A673 (cell line): ENCODE data around the gene MICALL1. TPM values are rescaled to one million over a fixed set of nuclear protein-coding genes. Genes with fewer than 3 reads are reported as not detected.

Experiments
- BruUV-seq: library from RNA; stranded (reverse); fragments of 400-500 nt; replicated peaks from 2 replicates; lab custom pipeline; 2021; lab: Mats Ljungman, UMichigan
- CTCF ChIA-PET: fragments of 300-600 bp; sonication (Branson Sonifier 250); formaldehyde crosslinking; loops from one replicate; lab custom pipeline; 2022; ENCODE audit warnings: antibody characterized with exemption; lab: Charles Lee
- POLR2A ChIA-PET: fragments of 300-600 bp; sonication (Branson Sonifier 250); formaldehyde crosslinking; loops from one replicate; lab custom pipeline; 2022; ENCODE audit warnings: antibody characterized with exemption; ENCODE audit not compliant: low non-redundant PET; lab: Charles Lee
- DNase-seq: peaks from one replicate; pipeline ENCODE4 v3.0.0-alpha.2; 2015; ENCODE audit warnings: low spot score
- H3K27ac ChIP-seq: fragments of 200-600 bp; sonication (generic); 2 replicates; pipeline ENCODE4 v1.5.1; 2016; ENCODE audit warnings: mixed run types, low read depth, mild to moderate bottlenecking, mixed read lengths, antibody characterized with exemption, low read length; ENCODE audit not compliant: poor library complexity, severe bottlenecking
- H3K27me3 ChIP-seq: fragments of 200-600 bp; sonication (generic); replicated peaks from 2 replicates; pipeline ENCODE4 v1.6.1; 2017; ENCODE audit warnings: mixed run types, low read depth, mild to moderate bottlenecking, mixed read lengths, antibody characterized with exemption, low read length; ENCODE audit not compliant: insufficient read depth, poor library complexity
- H3K36me3 ChIP-seq: fragments of 200-600 bp; sonication (generic); 2 replicates; pipeline ENCODE4 v1.6.1; 2016; ENCODE audit warnings: mixed run types, mild to moderate bottlenecking, mixed read lengths, antibody characterized with exemption, low read length; ENCODE audit not compliant: insufficient read depth, poor library complexity, severe bottlenecking
- H3K4me1 ChIP-seq: fragments of 200-600 bp; sonication (generic); 2 replicates; pipeline ENCODE4 v1.6.1; 2017; ENCODE audit warnings: mixed run types, mild to moderate bottlenecking, mixed read lengths, antibody characterized with exemption, low read length; ENCODE audit not compliant: insufficient read depth, poor library complexity, severe bottlenecking
- H3K4me3 ChIP-seq: fragments of 200-600 bp; sonication (generic); 2 replicates; pipeline ENCODE4 v1.5.1; 2016; ENCODE audit warnings: low read depth, mixed run types, mild to moderate bottlenecking, mixed read lengths, low read length; ENCODE audit not compliant: poor library complexity, severe bottlenecking
- H3K9me3 ChIP-seq: fragments of 200-600 bp; sonication (generic); 2 replicates; pipeline ENCODE4 v1.6.1; 2016; ENCODE audit warnings: mixed run types, low read depth, mild to moderate bottlenecking, mixed read lengths, antibody characterized with exemption, low read length; ENCODE audit not compliant: poor library complexity, severe bottlenecking
- EZH2 ChIP-seq: fragments of 200-600 bp; sonication (generic); IDR thresholded peaks from 2 replicates; pipeline ENCODE4 v1.6.1; 2017; ENCODE audit warnings: borderline replicate concordance, low read depth, mild to moderate bottlenecking, mixed read lengths, antibody characterized with exemption, low read length; ENCODE audit not compliant: poor library complexity, severe bottlenecking
- intact Hi-C: fragments of 100-400 bp; cut with micrococcal nuclease; formaldehyde crosslinking; loops from one replicate; pipeline ENCODE4 v1.10.0; 2022; ENCODE audit not compliant: unreplicated experiment
- total RNA-seq: library from RNA; stranded (reverse); gene quantifications from 2 replicates; pipeline ENCODE4 v1.2.3, GENCODE V29; 2021
- TF ChIP-seq, protein P1 (sequence below): fragments of 300-800, 200-600 bp; sonication (generic); conservative IDR thresholded peaks from 2 replicates; pipeline ENCODE4 v1.5.1; 2017; ENCODE audit warnings: low read depth, mild to moderate bottlenecking, antibody characterized with exemption, low read length, moderate library complexity, mixed read lengths

MICALL1 gene
- total RNA-seq, 1 experiment from 2014 or later, result 33.0 TPM

DNA sequence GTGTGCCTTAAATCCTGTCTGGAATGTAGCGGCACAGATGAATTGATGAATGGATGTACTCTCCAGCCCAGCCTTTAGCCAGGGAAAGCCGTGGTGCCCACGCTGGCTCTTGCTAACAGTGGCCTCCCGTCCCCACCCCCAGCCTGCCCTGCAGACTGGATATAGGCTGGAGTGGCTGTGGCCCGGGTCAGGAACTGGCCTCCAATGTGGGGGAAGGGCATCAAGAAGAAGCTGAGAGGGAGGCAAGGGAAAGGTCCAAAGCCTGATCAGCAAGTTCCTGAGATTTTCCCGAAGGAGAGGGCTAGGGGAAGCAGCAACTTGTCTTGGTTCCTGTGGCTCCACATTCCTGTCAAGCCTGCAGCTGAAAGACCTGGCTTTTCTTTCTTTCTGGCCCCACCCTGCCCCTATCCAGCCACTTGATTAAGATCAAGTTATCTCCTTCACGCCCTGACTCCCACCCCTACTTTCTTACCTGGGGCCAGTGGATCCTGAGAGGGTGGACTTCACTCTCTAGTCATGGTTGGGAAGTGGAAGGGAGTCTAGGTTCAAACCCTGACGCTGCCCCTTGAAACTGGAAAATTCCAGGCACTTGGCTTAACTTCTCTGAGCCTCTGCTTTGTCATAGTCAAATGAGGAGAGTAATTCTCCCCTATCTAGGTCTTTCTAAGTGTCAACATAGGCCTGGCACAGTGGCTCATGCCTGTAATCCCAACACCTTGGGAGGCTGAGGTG, 11.0 kb upstream of the MICALL1 start:
- Histone ChIP-seq H3K27ac (peak overlapping the region; percentile 42), H3K36me3 (peaks cover 3% of the 10 kb centered on the region), H3K4me3 (no peak overlapping the region), H3K27me3 (no peaks in the 10 kb centered on the region), H3K9me3 (no peaks in the 10 kb centered on the region), H3K4me1 (no peaks in the 10 kb centered on the region)
- intact Hi-C loops, result no loop called here
- no TSS peak for BruUV-seq
- POLR2A ChIA-PET, result no interaction called here
- no peak for DNase-seq
- CTCF ChIA-PET, result no interaction called here
- TF ChIP-seq, protein P1, sequence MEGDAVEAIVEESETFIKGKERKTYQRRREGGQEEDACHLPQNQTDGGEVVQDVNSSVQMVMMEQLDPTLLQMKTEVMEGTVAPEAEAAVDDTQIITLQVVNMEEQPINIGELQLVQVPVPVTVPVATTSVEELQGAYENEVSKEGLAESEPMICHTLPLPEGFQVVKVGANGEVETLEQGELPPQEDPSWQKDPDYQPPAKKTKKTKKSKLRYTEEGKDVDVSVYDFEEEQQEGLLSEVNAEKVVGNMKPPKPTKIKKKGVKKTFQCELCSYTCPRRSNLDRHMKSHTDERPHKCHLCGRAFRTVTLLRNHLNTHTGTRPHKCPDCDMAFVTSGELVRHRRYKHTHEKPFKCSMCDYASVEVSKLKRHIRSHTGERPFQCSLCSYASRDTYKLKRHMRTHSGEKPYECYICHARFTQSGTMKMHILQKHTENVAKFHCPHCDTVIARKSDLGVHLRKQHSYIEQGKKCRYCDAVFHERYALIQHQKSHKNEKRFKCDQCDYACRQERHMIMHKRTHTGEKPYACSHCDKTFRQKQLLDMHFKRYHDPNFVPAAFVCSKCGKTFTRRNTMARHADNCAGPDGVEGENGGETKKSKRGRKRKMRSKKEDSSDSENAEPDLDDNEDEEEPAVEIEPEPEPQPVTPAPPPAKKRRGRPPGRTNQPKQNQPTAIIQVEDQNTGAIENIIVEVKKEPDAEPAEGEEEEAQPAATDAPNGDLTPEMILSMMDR, result no peak
- TF ChIP-seq EZH2, result no peak

DNA sequence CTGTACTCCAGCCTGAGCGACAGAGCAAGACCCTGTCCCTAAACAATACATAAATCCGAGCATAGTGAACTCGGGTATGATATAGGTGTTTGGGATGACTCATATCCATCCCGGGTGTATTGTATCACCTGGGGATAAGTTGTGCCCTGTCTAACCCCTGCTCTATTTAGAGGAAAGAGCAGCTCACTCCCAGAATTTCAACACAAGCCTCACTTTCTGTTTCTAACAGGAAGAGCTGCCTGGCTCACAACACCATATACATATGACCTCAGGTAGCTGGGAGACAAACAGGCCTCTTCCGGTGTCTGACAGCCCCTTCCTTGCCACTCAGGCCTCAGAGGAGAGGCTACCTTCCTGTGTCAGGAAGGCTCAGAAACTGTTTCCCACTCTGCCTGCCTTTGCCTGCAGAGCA, 9.9 kb upstream of the MICALL1 start:
- intact Hi-C loops, result no loop called here

DNA sequence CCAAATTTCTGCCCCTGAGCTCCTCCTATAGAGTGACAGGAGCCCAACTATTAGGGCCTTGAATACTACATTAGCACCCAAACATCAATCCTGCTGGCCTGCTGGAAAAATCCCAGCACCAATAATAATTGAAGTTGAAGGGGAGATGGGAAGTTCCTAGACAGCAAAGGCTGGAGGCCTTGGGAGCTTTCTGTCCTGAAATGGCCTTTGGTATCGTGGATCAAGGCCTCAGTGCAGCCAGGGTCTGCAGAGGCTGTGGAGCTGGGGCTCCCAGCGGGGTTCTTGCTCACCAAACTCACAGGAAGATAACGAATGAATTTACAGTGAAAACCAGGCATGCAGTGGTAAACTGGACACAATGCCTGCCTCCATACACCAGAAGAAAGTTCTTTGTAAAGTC, 9.2 kb upstream of the MICALL1 start:
- ChIA-PET POLR2A (no interaction called here), CTCF (interaction anchor here (1.1 kb wide), 1 partner anchor 199 kb away, joined by 3 read pairs; no protein-coding TSS in a partner anchor)
- H3K4me3 ChIP-seq, result no peak overlapping the region
- no TSS peak for BruUV-seq
- no peaks in the 10 kb centered on the region for H3K27me3 ChIP-seq
- no peak overlapping the region for H3K27ac ChIP-seq
- H3K9me3 ChIP-seq, result no peaks in the 10 kb centered on the region
- no peak for DNase-seq
- H3K4me1 ChIP-seq, result no peaks in the 10 kb centered on the region
- intact Hi-C loops, result no loop called here
- H3K36me3 ChIP-seq, result no peaks in the 10 kb centered on the region
- TF ChIP-seq, protein P1, result no peak
- TF ChIP-seq EZH2, result no peak

More for the DNA sequence above, 9.9 kb upstream of the MICALL1 start:
- Histone ChIP-seq H3K27me3 (no peaks in the 10 kb centered on the region), H3K4me1 (no peaks in the 10 kb centered on the region), H3K36me3 (no peaks in the 10 kb centered on the region), H3K27ac (no peak overlapping the region), H3K4me3 (no peak overlapping the region), H3K9me3 (no peaks in the 10 kb centered on the region)
- BruUV-seq, result no TSS peak
- ChIA-PET CTCF (no interaction called here), POLR2A (no interaction called here)
- DNase-seq, result no peak
- TF ChIP-seq, protein P1, result no peak
- no peak for TF ChIP-seq EZH2
